NCI-H128 (cell line): ENCODE results near the gene APCDD1.
"Not testable (repeated sequence)": the region's sequence is repeated elsewhere in the genome, so short reads cannot be mapped to it uniquely, and the experiment has no call there.

Experiments
- DNase-seq: peaks from one replicate; lab custom pipeline; 2025; ENCODE audit not compliant: unreplicated experiment; lab: John Stamatoyannopoulos, UW

The APCDD1 gene

DNA sequence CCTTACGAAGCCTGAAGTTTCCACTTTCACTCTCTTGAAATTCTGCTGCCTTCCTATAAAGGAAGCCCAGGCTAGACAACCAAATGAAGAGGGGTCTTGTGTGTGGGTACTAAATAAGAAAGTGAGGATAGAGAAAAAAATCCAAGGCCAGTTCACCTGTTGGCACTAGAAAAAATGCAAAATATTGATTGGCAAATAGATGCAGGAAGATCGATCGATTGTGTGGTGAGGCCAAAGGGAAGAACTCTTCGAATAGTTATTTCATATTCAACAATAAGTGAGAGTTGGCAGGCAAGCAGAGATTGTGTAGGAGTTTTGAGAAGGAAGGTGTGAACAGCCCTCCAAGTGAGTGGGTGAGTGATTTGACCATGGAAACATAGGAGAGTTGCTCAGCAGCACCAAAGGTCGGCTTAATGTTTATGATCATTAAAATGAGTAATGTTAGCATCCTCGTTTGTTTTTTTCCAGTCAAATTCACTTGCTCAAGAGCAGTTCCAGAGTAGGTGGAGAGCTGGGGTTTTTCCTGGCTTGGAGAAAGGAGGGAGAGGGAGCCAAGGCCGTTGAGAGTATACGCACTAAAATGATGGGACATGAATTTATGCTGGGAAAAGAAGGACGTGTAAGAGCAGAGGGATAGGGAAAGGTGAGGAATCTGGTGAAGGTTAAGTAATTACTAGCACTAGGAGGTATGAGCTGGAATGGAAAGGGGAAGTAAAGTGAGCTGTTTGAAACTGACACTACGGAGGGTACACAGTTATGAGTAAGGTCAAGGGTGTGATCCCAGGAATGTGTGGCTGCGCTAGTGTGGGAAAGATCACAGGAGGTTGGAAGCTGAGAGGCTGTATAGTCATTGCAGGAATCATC, 70.3 kb downstream of the APCDD1 start:
- DNase-seq = no peak

DNA sequence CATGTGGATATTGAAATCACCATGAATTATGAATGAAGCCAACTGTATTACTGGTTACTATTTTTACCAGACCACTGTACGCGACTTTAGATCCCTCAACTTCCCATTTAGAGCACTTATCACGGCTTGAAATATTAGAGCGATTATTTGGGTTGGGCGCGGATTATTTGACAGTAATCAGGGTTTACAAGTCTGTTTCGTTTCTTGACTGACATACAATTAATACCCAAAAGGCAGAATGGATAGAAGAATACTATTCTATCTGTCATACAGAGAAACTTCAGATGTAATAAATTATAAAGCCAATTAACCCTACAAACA, 70.9 kb downstream of the APCDD1 start:
- DNase-seq = no peak

DNA sequence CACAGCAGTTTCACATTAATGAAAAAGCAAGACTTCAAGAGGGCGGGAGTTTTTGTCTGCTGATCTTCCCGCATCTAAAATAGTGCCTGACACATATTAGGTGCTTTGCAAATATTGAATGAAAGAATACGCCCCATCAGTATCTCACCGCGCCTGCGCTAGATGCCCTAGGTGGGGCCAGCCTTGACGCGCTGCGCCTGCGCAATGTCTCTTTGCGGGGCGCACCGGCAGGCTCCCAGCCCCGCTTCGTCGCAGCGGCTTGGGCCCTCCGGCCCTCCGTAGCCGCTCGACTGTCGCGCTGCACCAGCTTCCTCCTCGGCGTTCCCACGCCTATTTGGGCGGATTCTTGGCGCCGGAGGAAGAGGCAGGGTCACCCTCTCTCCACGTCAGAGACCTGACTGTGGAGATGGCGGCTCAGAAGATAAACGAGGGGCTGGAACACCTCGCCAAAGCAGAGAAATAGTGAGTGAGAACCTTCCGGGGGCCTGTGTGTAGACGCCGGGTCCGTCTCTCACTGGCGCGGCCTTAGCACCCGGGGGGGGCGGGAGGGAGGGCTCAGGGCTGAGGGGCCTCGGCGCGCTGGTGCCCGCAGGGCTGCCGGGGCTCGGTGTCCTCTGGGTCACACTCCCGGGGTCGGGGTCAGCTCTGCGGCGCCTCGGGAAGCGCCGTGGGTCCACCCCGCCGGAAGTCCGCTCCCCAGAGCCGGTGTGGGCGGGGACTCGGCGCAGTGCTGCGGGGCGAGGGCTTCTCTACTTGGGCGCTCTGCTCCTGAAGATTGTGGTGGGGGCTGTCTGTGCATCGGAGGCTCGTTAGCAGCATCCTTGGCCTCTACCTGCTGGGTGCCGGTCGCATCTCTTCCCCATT, 71.5 kb downstream of the APCDD1 start, which contains the start of gene NAPG:
TSS of gene NAPG (plus strand) at position 331 of the 864 bp plus-strand sequence. CDS start at position 407, 76 bp downstream.
- DNase-seq = peak; percentile 82

DNA sequence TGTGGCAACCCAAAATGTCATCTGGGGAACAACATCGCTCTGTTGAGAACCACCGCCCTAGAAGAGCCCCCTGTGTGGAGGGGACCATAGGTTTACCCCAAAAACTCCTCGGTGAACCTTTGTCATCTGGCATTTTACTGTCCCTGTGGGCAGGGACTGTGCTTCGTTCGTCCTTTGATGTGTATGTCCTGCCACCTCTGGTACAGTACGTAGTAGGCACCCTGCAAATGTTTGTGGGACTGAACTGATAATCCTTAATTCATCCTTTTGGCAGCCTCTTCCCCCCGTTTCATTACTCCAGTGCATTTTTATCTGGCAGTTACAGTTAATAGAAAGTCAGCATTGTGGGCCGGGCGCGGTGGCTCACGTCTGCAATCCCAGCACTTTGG, 72.1 kb downstream of the APCDD1 start:
- no peak for DNase-seq

DNA sequence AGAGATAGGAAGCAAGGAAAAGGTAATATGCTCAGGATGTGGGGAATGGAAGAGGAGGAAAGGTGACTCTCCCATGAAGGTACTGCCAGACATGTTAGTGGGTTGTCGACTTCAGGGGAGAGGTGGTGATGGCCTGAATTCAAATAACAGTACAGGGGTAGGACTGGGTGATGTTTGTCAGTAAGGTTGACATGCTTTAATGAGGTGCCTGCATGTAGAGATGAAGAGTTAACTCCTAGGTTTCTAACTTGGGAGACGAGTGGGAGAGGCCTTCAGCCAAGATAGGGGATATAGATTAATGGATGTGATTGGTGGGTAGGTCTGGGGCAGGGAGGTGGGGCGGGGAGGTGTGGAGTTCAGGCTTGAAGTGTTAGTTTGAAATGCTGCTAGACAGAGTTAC, 74.0 kb downstream of the APCDD1 start:
- no peak for DNase-seq

DNA sequence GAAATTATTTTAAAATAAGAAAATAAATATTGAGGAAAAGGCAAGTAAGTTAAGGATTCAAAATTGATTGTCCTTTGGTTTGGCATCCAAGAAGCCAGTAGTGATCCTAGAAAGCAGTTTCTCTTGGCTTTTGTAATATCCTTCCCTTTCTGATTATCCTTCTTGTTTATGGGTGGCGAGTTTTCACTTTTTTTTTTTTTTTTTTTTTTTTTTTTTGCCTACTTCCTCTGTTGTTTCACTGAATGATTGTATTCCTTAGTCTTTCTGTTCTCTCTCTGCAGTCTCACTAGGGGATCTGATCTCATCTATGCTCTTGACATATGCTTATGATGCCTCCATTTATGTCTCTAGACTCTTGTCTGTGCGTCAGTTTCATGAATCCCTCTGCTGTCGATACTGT, 75.6 kb downstream of the APCDD1 start:
- no peak for DNase-seq

DNA sequence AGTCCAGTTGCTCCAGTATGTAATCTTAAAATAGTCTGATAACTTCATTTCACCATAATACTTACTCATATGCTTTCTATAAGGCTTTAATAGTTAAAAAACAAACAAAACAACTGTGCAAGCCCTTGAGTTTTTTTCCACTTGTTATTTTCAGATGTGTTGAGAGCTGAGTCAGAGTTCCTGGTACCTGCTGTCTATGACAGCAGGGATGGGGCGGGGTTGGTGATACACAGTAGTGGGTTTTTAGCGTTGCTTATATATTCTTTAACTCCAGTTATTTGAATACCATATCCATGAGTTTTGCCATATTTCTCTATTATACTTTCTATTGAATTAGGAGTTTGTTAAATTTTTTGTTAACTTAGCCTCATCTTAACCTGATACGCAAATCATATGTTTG, 76.4 kb downstream of the APCDD1 start:
- DNase-seq = no peak

DNA sequence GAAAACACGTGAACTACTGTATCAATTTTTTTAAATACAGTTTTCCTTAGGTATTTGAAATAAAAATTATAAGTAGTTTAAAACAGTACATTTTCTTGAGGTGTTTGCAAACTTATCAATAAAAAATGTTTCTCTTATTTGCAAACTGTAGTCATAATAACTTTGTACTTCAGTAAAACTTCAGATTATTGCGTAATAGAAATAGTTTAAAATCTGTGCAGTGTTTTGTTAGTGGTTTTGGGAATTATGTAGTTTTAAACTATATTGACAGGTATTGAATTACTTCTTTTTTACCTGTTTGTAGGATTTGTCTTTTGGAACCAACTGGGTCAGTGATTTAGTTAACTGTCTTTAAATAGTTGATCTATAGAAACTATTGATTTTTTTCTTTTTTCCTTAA, 78.7 kb downstream of the APCDD1 start:
- no peak for DNase-seq

DNA sequence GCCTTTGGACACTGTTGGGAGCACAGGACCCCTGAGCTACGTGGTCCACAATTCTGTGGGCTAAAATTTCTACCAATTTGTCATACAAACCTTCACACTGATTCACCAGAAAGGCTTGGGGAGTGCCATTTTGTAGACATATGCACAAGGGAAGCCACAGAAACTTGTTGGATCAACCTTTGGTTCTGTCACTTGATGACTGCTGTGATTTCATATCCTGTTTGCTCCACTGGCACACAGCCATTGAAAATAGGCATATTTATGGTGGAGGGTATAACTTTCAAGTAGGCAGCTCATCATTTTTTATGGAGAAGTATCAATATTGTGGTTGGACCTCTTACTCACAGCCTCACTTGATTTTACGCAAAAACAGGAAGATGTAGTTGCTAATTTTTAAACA, 81.8 kb downstream of the APCDD1 start:
- no peak for DNase-seq

DNA sequence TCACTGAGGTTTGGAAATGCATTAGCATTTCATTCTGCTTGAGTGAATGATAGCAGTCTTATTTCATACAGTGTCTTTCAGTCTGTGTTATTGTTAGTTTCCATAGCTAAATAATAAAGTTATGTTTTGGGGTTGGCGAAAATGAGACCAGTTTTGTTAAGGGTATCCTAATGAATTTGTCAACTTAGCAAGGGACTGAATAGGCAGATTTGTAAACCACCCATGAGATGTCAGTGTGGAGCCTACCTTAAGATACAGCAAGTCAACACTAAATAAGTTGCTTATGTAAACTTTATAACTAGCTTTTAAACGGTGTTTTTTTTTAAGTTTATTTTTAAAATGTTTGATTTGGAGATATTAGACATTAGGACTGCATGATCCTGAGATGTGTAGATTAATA, 83.3 kb downstream of the APCDD1 start:
- no peak for DNase-seq

DNA sequence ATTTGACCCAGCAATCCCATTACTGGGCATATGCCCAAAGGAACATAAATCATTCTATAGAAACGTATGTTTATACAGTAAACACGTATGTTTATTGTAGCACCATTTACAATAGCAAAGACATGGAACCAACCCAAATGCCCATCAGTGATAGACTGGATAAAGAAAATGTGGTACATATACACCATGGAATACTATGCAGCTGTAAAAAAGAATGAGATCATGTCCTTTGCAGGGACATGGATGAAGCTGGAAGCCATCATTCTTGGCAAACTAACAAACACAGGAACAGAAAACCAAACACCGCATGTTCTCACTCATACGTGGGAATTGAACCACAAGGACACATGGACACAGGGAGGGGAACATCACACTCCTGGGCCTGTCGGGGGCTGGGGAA, 84.7 kb downstream of the APCDD1 start:
- not testable (repeated sequence) for DNase-seq
